Loucy (cell line): ENCODE results near the gene ATG16L1.

Experiments used
- CTCF ChIP-seq: fragments of 200-600 bp; sonication (generic); conservative IDR thresholded peaks from 2 replicates; pipeline ENCODE4 v1.5.1; 2014; ENCODE audit warnings: mild to moderate bottlenecking, antibody characterized with exemption, low read length
- EZH2phosphoT487 ChIP-seq: fragments of 200-600 bp; IDR thresholded peaks from 2 replicates; pipeline ENCODE4 v1.6.1; 2018; ENCODE audit warnings: antibody characterized with exemption, mild to moderate bottlenecking, moderate library complexity, borderline replicate concordance

DNA sequence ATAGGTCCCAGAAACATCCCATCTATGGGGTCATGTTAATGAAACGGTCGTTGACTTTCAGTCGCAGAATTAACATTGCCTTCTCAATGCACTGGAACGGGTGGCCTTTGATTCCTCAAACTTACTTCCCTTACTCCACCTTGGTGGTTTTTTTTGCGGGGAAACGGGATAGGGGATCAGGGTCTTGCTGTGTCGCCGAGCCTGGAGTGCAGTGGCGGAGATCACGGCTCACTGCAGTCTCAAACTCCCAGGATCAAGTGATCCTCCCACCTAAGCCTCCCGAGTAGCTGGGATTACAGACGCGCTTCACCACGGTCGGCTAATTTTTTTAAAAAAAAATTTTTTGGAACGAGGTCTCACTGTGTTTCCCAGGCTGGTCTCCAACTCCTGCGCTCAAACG is 754 bp downstream of the ATG16L1 start:
- TF ChIP-seq EZH2phosphoT487 (no peak), CTCF (no peak)
